HEK293 (cell line): Measurements from ENCODE around the gene DAPP1.

Experiments
- CTCF ChIA-PET: fragments of 350-600 bp; formaldehyde crosslinking; extraction: SDS; loops from one replicate; lab custom pipeline; 2021; ENCODE audit warnings: antibody characterized with exemption; lab: Yijun Ruan, JAX
- POLR2A ChIA-PET: fragments of 300-600 bp; formaldehyde crosslinking; extraction: SDS; loops from one replicate; lab custom pipeline; 2020; ENCODE audit warnings: antibody characterized with exemption, inconsistent platforms; lab: Yijun Ruan, JAX
- H3K27ac ChIP-seq: fragments of 200-500 bp; sonication (Bioruptor generic); 2 replicates; pipeline ENCODE4 v1.5.1; 2014; ENCODE audit warnings: low read depth, low read length, control low read depth, inconsistent platforms; ENCODE audit errors: extremely low read depth
- H3K36me3 ChIP-seq, 2 experiments: fragments of 200-500 bp in 1 of 2; sonication (Bioruptor generic) in 1 of 2; 1 replicate in 1 of 2; 2 replicates in 1 of 2; pipeline ENCODE4 v1.5.1; 2014 to 2017; ENCODE audit warnings: inconsistent platforms in 2 of 2, low read length in 2 of 2; ENCODE audit not compliant: control insufficient read depth in 2 of 2, insufficient read depth in 1 of 2
- H3K4me1 ChIP-seq: fragments of 200-500 bp; sonication (Bioruptor generic); 2 replicates; pipeline ENCODE4 v1.5.1; 2014; ENCODE audit warnings: mild to moderate bottlenecking, low read length, inconsistent platforms; ENCODE audit not compliant: control insufficient read depth, insufficient read depth
- H3K4me3 ChIP-seq: 2 replicates; pipeline ENCODE4 v1.5.1; 2011; ENCODE audit warnings: low read depth, mild to moderate bottlenecking, control low read depth, low read length, moderate library complexity
- H3K9me3 ChIP-seq: fragments of 200-500 bp; sonication (Bioruptor generic); 2 replicates; pipeline ENCODE4 v1.5.1; 2014; ENCODE audit warnings: low read depth, low read length, inconsistent platforms; ENCODE audit not compliant: control insufficient read depth, insufficient read depth
- ATF2 ChIP-seq: fragments of 450-650 bp; formaldehyde crosslinking; IDR thresholded peaks from 2 replicates; pipeline ENCODE4 v1.5.1; 2016; ENCODE audit warnings: missing biosample characterization, missing genetic modification characterization, low read depth
- BCL11A ChIP-seq: fragments of 450-650 bp; formaldehyde crosslinking; IDR thresholded peaks from 2 replicates; pipeline ENCODE4 v1.5.1; 2016; ENCODE audit warnings: low read depth, missing biosample characterization, missing genetic modification characterization
- CTCF ChIP-seq: fragments of 450-650 bp; formaldehyde crosslinking; IDR thresholded peaks from 2 replicates; pipeline ENCODE4 v1.5.1; 2016; ENCODE audit warnings: missing biosample characterization, missing genetic modification characterization
- ELK4 ChIP-seq: IDR thresholded peaks from 2 replicates; pipeline ENCODE4 v1.6.1; 2011; ENCODE audit warnings: mild to moderate bottlenecking, low read depth, low read length, borderline replicate concordance
- HOXA7 ChIP-seq: sonication (generic); formaldehyde crosslinking; IDR thresholded peaks from 2 replicates; pipeline ENCODE4 v1.8.1; 2022; ENCODE audit warnings: missing genetic modification reagents, borderline replicate concordance
- KLF10 ChIP-seq: fragments of 450-650 bp; IDR thresholded peaks from 2 replicates; pipeline ENCODE4 v1.5.1; 2018; ENCODE audit warnings: missing biosample characterization, mild to moderate bottlenecking, missing genetic modification characterization
- KLF16 ChIP-seq: fragments of 450-650 bp; formaldehyde crosslinking; IDR thresholded peaks from 2 replicates; pipeline ENCODE4 v1.5.1; 2017; ENCODE audit warnings: missing biosample characterization, missing genetic modification characterization
- KLF17 ChIP-seq: fragments of 450-650 bp; formaldehyde crosslinking; IDR thresholded peaks from 2 replicates; pipeline ENCODE4 v1.5.1; 2016; ENCODE audit warnings: missing biosample characterization, missing genetic modification characterization
- KLF7 ChIP-seq: fragments of 450-650 bp; formaldehyde crosslinking; IDR thresholded peaks from 2 replicates; pipeline ENCODE4 v1.5.1; 2016; ENCODE audit warnings: missing biosample characterization, missing genetic modification characterization, borderline replicate concordance
- PRDM1 ChIP-seq: fragments of 450-650 bp; formaldehyde crosslinking; IDR thresholded peaks from 2 replicates; pipeline ENCODE4; 2016; ENCODE audit warnings: missing biosample characterization, missing genetic modification characterization
- PRDM6 ChIP-seq: fragments of 450-650 bp; formaldehyde crosslinking; IDR thresholded peaks from 2 replicates; pipeline ENCODE4 v1.5.1; 2017; ENCODE audit warnings: missing biosample characterization, missing genetic modification characterization
- ZBTB20 ChIP-seq: fragments of 450-650 bp; formaldehyde crosslinking; IDR thresholded peaks from 2 replicates; pipeline ENCODE4 v1.5.1; 2016; ENCODE audit warnings: missing biosample characterization, missing genetic modification characterization
- ZBTB8A ChIP-seq: fragments of 450-650 bp; formaldehyde crosslinking; IDR thresholded peaks from 2 replicates; pipeline ENCODE4 v1.5.1; 2016; ENCODE audit warnings: missing biosample characterization, missing genetic modification characterization
- ZFP69B ChIP-seq: fragments of 450-650 bp; formaldehyde crosslinking; IDR thresholded peaks from 2 replicates; pipeline ENCODE4 v1.5.1; 2016; ENCODE audit warnings: missing biosample characterization, missing genetic modification characterization
- ZNF16 ChIP-seq: fragments of 450-650 bp; formaldehyde crosslinking; IDR thresholded peaks from 2 replicates; pipeline ENCODE4 v1.5.1; 2016; ENCODE audit warnings: low read depth, missing biosample characterization, missing genetic modification characterization
- ZNF169 ChIP-seq: fragments of 450-650 bp; formaldehyde crosslinking; IDR thresholded peaks from 2 replicates; pipeline ENCODE4 v1.5.1; 2016; ENCODE audit warnings: missing biosample characterization, missing genetic modification characterization
- ZNF426 ChIP-seq: fragments of 450-650 bp; formaldehyde crosslinking; IDR thresholded peaks from 2 replicates; pipeline ENCODE4 v1.5.1; 2017; ENCODE audit warnings: missing biosample characterization, missing genetic modification characterization, mild to moderate bottlenecking, inconsistent platforms, moderate library complexity
- ZNF513 ChIP-seq: fragments of 450-650 bp; IDR thresholded peaks from 2 replicates; pipeline ENCODE4 v1.5.1; 2018; ENCODE audit warnings: missing biosample characterization, missing genetic modification characterization
- ZNF518A ChIP-seq: fragments of 450-650 bp; formaldehyde crosslinking; conservative IDR thresholded peaks from 2 replicates; pipeline ENCODE4 v1.5.1; 2016; ENCODE audit warnings: low read depth, missing biosample characterization, missing genetic modification characterization
- ZNF530 ChIP-seq: fragments of 450-650 bp; formaldehyde crosslinking; IDR thresholded peaks from 2 replicates; pipeline ENCODE4 v1.5.1; 2016; ENCODE audit warnings: low read depth, missing biosample characterization, missing genetic modification characterization
- ZNF571 ChIP-seq: fragments of 450-650 bp; formaldehyde crosslinking; IDR thresholded peaks from 2 replicates; pipeline ENCODE4 v1.5.0; 2017; ENCODE audit warnings: missing biosample characterization, missing genetic modification characterization
- ZNF629 ChIP-seq: fragments of 450-650 bp; formaldehyde crosslinking; IDR thresholded peaks from 2 replicates; pipeline ENCODE4 v1.5.1; 2017; ENCODE audit warnings: missing biosample characterization, missing genetic modification characterization
- ZNF707 ChIP-seq: fragments of 450-650 bp; formaldehyde crosslinking; IDR thresholded peaks from 2 replicates; pipeline ENCODE4 v1.5.1; 2016; ENCODE audit warnings: missing biosample characterization, missing genetic modification characterization
- ZNF768 ChIP-seq: fragments of 450-650 bp; formaldehyde crosslinking; IDR thresholded peaks from 2 replicates; pipeline ENCODE4 v1.5.1; 2018; ENCODE audit warnings: missing biosample characterization, mild to moderate bottlenecking, missing genetic modification characterization

Gene DAPP1

GRCh38 chr4:99863804-99864203, 47.2 kb downstream of the DAPP1 start (continued):
- TF ChIP-seq KLF7 (tag by site-specific recombination) = no peak
- no peak for TF ChIP-seq CTCF (tag by site-specific recombination)
- TF ChIP-seq PRDM1 (tag by site-specific recombination) = no peak
- TF ChIP-seq ZNF571 = no peak
- TF ChIP-seq KLF17 (tag by site-specific recombination) = 0 out of 2 replicates have a peak, but pooled peaks have one; percentile 44
- TF ChIP-seq BCL11A = no peak
- peak; percentile 63 for TF ChIP-seq ZNF629 (tag by site-specific recombination)
- TF ChIP-seq PRDM6 (tag by site-specific recombination) = 0 out of 2 replicates have a peak, but pooled peaks have one; percentile 38
- TF ChIP-seq, all 188 proteins: peak for 10

GRCh38 chr4:99868126-99868596, 51.5 kb downstream of the DAPP1 start:
- no peak overlapping the region for H3K4me3 ChIP-seq
- no peaks in the 10 kb centered on the region for H3K36me3 ChIP-seq
- no peak overlapping the region for H3K27ac ChIP-seq
- H3K9me3 ChIP-seq = no peaks in the 10 kb centered on the region
- ChIA-PET POLR2A (no interaction called here), CTCF (no interaction called here)
- H3K4me1 ChIP-seq = no peaks in the 10 kb centered on the region
- TF ChIP-seq ZBTB8A = no peak
- no peak for TF ChIP-seq ZNF169
- no peak for TF ChIP-seq ZNF518A (tag by site-specific recombination)
- no peak for TF ChIP-seq ZNF707 (tag by site-specific recombination)
- no peak for TF ChIP-seq ZNF16 (tag by site-specific recombination)
- no peak for TF ChIP-seq ZNF530 (tag by site-specific recombination)
- TF ChIP-seq HOXA7 = no peak
- TF ChIP-seq ZNF426 (tag by site-specific recombination) = no peak
- no peak for TF ChIP-seq ZNF513
- TF ChIP-seq ZNF768 (tag by site-specific recombination) = no peak
- no peak for TF ChIP-seq KLF16 (tag by site-specific recombination)
- TF ChIP-seq ZFP69B (tag by site-specific recombination) = no peak
- TF ChIP-seq ELK4 = no peak
- no peak for TF ChIP-seq ZBTB20 (tag by site-specific recombination)
- no peak for TF ChIP-seq ATF2 (tag by site-specific recombination)
- no peak for TF ChIP-seq KLF10 (tag by site-specific recombination)
